LNCaP clone FGC (cell line): Measurements from ENCODE around the gene UBXN11.

Source experiments
- DNase-seq: peaks from one replicate; pipeline ENCODE4 v3.0.0-alpha.2; 2011; ENCODE audit warnings: low read depth
- H3K4me3 ChIP-seq: 2 replicates; pipeline ENCODE4 v1.5.1; 2011; ENCODE audit warnings: mild to moderate bottlenecking, low read depth, low read length, control low read depth
- TF ChIP-seq, protein P1 (sequence below): IDR thresholded peaks from 2 replicates; pipeline ENCODE4 v1.5.1; 2012; ENCODE audit warnings: mild to moderate bottlenecking; ENCODE audit not compliant: control insufficient read depth, insufficient read depth; ENCODE audit errors: extremely low read depth

The UBXN11 gene

GRCh38 chr1:26259578-26259977 lies 46.9 kb downstream of the UBXN11 start:
- no peak for DNase-seq

GRCh38 chr1:26259005-26259404 lies 47.4 kb downstream of the UBXN11 start:
- DNase-seq = no peak
- H3K4me3 ChIP-seq = no peak overlapping the region
- TF ChIP-seq, protein P1, sequence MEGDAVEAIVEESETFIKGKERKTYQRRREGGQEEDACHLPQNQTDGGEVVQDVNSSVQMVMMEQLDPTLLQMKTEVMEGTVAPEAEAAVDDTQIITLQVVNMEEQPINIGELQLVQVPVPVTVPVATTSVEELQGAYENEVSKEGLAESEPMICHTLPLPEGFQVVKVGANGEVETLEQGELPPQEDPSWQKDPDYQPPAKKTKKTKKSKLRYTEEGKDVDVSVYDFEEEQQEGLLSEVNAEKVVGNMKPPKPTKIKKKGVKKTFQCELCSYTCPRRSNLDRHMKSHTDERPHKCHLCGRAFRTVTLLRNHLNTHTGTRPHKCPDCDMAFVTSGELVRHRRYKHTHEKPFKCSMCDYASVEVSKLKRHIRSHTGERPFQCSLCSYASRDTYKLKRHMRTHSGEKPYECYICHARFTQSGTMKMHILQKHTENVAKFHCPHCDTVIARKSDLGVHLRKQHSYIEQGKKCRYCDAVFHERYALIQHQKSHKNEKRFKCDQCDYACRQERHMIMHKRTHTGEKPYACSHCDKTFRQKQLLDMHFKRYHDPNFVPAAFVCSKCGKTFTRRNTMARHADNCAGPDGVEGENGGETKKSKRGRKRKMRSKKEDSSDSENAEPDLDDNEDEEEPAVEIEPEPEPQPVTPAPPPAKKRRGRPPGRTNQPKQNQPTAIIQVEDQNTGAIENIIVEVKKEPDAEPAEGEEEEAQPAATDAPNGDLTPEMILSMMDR = no peak

More at GRCh38 chr1:26259578-26259977, 46.9 kb downstream of the UBXN11 start:
- H3K4me3 ChIP-seq = no peak overlapping the region
- TF ChIP-seq, protein P1 = no peak

- no peak for DNase-seq
- TF ChIP-seq, protein P1 = no peak
These were observed 49.2 kb downstream of the UBXN11 start for GRCh38 chr1:26257222-26257621.

GRCh38 chr1:26254404-26254803 lies 52.0 kb downstream of the UBXN11 start:
- TF ChIP-seq, protein P1 = no peak
- DNase-seq = no peak
- no peak overlapping the region for H3K4me3 ChIP-seq

More at GRCh38 chr1:26257222-26257621, 49.2 kb downstream of the UBXN11 start:
- H3K4me3 ChIP-seq = no peak overlapping the region

GRCh38 chr1:26252718-26253117 lies 53.7 kb downstream of the UBXN11 start:
- H3K4me3 ChIP-seq = no peak overlapping the region
- DNase-seq = no peak
- TF ChIP-seq, protein P1 = no peak

DNA sequence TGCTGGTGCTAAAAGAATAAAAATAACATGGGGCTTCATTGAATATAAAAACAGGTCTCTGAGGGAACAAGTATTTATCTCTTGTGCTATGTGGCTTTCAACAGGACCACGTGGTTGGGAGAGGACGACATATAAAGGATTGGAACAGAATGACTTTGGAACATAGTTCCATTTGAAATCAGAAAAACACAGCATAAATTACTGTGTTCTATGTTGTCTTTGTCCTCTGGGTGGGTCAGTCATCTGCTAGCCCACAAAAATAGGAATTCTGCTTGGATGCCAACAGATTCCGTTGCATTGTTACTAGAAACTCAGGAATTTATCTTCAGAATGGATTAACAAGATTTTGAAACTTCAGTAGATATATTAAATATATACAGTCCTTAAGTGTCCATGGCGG lies 66.5 kb downstream of the UBXN11 start:
- DNase-seq = no peak
- TF ChIP-seq, protein P1 = no peak

GRCh38 chr1:26237230-26237966 lies 69.0 kb downstream of the UBXN11 start:
- DNase-seq = no peak
- TF ChIP-seq, protein P1 = no peak
- H3K4me3 ChIP-seq = no peak overlapping the region

More for the DNA sequence above, 66.5 kb downstream of the UBXN11 start:
- no peak overlapping the region for H3K4me3 ChIP-seq
